Right lobe of liver (tissue), 4 donors: ENCODE data around the gene HOXD3.

Source experiments
- POLR2A ChIP-seq: fragments of 450-650 bp; IDR thresholded peaks from one replicate; pipeline ENCODE4 v1.6.1; 2017; ENCODE audit warnings: antibody characterized with exemption, mild to moderate bottlenecking
- TF ChIP-seq, protein P1 (sequence below), 4 donors: fragments of 200-600 bp in 3 of 4; fragments of 450-650 bp in 1 of 4; IDR thresholded peaks; one replicate each; pipeline versions ENCODE4 v1.5.1 to v1.8.0; 2016 to 2022; ENCODE audit warnings: antibody characterized with exemption in 4 of 4, mild to moderate bottlenecking in 2 of 4
- donor health status: DM: no; HTN: no; CAD: no.
- donor health status: DM: no; HTN: no; CAD: no.
- donor health status: DM: no; HTN: yes; CAD: no.

- TF ChIP-seq, protein P1, sequence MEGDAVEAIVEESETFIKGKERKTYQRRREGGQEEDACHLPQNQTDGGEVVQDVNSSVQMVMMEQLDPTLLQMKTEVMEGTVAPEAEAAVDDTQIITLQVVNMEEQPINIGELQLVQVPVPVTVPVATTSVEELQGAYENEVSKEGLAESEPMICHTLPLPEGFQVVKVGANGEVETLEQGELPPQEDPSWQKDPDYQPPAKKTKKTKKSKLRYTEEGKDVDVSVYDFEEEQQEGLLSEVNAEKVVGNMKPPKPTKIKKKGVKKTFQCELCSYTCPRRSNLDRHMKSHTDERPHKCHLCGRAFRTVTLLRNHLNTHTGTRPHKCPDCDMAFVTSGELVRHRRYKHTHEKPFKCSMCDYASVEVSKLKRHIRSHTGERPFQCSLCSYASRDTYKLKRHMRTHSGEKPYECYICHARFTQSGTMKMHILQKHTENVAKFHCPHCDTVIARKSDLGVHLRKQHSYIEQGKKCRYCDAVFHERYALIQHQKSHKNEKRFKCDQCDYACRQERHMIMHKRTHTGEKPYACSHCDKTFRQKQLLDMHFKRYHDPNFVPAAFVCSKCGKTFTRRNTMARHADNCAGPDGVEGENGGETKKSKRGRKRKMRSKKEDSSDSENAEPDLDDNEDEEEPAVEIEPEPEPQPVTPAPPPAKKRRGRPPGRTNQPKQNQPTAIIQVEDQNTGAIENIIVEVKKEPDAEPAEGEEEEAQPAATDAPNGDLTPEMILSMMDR (IDR thresholded peaks at IDR 0.05), result no peak
- TF ChIP-seq POLR2A, result no peak
Measured at GRCh38 chr2:176212276-176212675, 55.2 kb downstream of the HOXD3 start.
